Epithelial cell of esophagus (primary cell): ENCODE data around the gene TSHZ1.
A peak's percentile ranks its signal among the peaks of the same experiment; 100 is the strongest.

Source experiments
- DNase-seq: peaks from one replicate; pipeline ENCODE4 v3.0.0; 2010; ENCODE audit warnings: low read depth
- H3K4me3 ChIP-seq: 2 replicates; pipeline ENCODE4 v1.5.1; 2011; ENCODE audit warnings: mild to moderate bottlenecking, low read length, control low read depth
- TF ChIP-seq, protein P1 (sequence below): IDR thresholded peaks from 2 replicates; pipeline ENCODE4 v1.5.1; 2011; ENCODE audit warnings: low read depth, mild to moderate bottlenecking, low read length, control low read depth, inconsistent platforms; ENCODE audit not compliant: insufficient read depth; ENCODE audit errors: missing control alignments

TSHZ1 gene

GRCh38 chr18:75248426-75249174, 38.0 kb downstream of the TSHZ1 start:
- no peak for DNase-seq
- TF ChIP-seq, protein P1, sequence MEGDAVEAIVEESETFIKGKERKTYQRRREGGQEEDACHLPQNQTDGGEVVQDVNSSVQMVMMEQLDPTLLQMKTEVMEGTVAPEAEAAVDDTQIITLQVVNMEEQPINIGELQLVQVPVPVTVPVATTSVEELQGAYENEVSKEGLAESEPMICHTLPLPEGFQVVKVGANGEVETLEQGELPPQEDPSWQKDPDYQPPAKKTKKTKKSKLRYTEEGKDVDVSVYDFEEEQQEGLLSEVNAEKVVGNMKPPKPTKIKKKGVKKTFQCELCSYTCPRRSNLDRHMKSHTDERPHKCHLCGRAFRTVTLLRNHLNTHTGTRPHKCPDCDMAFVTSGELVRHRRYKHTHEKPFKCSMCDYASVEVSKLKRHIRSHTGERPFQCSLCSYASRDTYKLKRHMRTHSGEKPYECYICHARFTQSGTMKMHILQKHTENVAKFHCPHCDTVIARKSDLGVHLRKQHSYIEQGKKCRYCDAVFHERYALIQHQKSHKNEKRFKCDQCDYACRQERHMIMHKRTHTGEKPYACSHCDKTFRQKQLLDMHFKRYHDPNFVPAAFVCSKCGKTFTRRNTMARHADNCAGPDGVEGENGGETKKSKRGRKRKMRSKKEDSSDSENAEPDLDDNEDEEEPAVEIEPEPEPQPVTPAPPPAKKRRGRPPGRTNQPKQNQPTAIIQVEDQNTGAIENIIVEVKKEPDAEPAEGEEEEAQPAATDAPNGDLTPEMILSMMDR: no peak
- peak overlapping the region; percentile 50 for H3K4me3 ChIP-seq

GRCh38 chr18:75249175-75249518, 38.5 kb downstream of the TSHZ1 start:
- TF ChIP-seq, protein P1: no peak
- DNase-seq: no peak
- H3K4me3 ChIP-seq: no peak overlapping the region

DNA sequence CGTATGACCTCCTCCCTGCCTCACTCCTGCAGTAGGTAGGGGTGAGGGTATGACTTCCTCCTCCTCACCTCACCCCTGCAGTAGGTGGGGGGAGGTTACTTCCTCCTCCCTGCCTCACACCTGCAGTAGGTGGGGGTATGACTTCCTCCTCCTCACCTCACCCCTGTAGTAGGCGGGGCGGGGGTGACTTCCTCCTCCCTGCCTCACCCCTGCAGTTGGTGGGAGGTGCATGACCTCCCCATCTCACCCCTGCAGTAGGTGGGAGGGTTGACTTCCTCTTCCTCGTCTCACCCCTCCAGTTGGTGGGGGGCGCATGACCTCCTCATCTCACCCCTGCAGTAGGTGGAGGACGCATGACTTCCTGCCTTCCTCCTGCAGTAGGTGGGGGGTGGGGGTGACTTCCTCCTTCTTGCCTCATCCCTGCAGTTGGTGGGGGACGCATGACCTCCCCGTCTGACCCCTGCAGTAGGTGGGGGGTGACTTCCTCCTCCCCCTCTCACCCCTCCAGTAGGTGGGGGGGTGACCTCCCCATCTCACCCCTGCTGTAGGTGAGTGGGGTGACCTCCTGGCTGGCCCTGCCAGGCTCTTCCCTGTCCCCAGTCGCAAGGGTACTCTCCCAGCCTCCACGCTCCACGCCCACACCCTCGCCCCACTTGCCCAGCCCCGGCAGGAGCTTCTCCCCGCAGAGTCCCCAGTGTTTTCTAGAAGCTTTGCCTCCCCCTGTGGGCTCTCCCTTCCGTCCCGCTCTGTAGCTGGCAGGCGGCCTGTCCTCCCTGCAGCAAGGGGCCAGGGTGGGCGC, 39.3 kb downstream of the TSHZ1 start:
- DNase-seq: no peak
- TF ChIP-seq, protein P1: no peak
- H3K4me3 ChIP-seq: no peak overlapping the region

DNA sequence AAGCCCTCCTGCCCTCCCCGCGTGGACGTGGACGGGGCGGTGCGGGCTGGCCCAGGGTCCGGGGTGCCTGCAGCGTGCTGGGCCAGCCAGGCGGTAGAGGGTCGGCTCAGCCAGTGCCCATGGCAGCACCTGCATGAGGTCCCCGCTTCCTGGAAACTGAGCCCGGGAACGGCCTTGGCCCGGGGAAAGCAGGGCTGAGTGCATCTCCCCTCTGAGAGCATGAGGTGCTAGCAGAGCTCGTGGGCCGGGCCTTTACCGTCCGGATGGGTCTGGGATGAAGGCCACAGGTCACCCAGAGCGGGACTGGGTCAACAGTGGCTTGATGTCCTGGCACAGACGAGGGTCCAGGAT, 39.8 kb downstream of the TSHZ1 start:
- no peak overlapping the region for H3K4me3 ChIP-seq
- no peak for DNase-seq
- TF ChIP-seq, protein P1: no peak

- DNase-seq: no peak
- TF ChIP-seq, protein P1: no peak
- no peak overlapping the region for H3K4me3 ChIP-seq
Observed at GRCh38 chr18:75251466-75251865, 40.9 kb downstream of the TSHZ1 start.

DNA sequence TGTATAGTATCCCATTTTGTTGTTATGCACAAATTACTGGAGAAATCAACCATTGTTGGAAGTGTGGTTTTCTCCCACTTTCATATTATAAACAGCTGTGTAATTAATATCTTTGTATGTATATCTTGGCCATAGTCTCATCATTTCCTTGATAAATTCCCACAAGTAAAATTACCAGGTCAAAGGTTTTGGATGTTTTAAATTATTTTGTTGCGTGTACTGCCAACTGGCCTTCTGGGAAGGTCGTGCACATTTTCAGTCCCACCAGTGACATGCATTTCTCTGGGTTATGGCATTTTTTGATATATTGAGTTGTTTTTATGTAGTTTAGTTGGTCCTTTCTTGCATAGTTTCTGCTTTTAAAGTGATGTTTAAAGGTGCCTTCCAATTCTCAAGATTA, 41.5 kb downstream of the TSHZ1 start:
- H3K4me3 ChIP-seq: no peak overlapping the region
- TF ChIP-seq, protein P1: no peak
- DNase-seq: no peak
